Psoas muscle (tissue), 8 donors: ENCODE results near the gene MYBL2. TPM values are rescaled to one million over a fixed set of nuclear protein-coding genes. Genes with fewer than 3 reads are reported as not detected.

Experiments
- ATAC-seq, 4 donors: fragments of 200-7000 bp; cut with Tn5 transposase; one replicate each; pipeline ENCODE4 v1.9.1; 2020; ENCODE audit warnings: moderate library complexity in 3 of 4, mild to moderate bottlenecking in 2 of 4
- DNase-seq, 2 donors: peaks; one replicate each; pipeline ENCODE4 v3.0.0-alpha.2; 2020
- H3K27ac ChIP-seq: fragments of 200-600 bp; one replicate; pipeline ENCODE4 v1.8.0; 2022
- H3K27me3 ChIP-seq, 3 donors: fragments of 200-600 bp in 1 of 3; one replicate each; pipeline versions ENCODE4 v1.6.1 to v1.8.0; 2013 to 2022; ENCODE audit warnings: low read length in 2 of 3, mild to moderate bottlenecking in 2 of 3, moderate library complexity in 1 of 3; ENCODE audit not compliant: insufficient read depth in 3 of 3
- H3K36me3 ChIP-seq, 2 donors: fragments of 200-600 bp in 1 of 2; one replicate each; pipeline versions ENCODE4 v1.6.1 to v1.8.0; 2013 to 2022; ENCODE audit warnings: low read depth in 1 of 2, mild to moderate bottlenecking in 1 of 2, moderate library complexity in 1 of 2; ENCODE audit not compliant: insufficient read depth in 1 of 2
- H3K4me1 ChIP-seq: fragments of 200-600 bp; one replicate; pipeline ENCODE4 v1.8.0; 2022
- H3K4me3 ChIP-seq: fragments of 200-600 bp; one replicate; pipeline ENCODE4 v1.8.0; 2022; ENCODE audit warnings: mild to moderate bottlenecking
- H3K9me3 ChIP-seq: fragments of 200-600 bp; one replicate; pipeline ENCODE4 v1.8.0; 2022
- WGBS, 3 donors: extraction: QIAGEN DNeasy Blood & Tissue Kit; methylation state at CpG; one replicate each; pipeline versions ENCODE4 v1.1.6 to v1.1.7; 2013; 5-methylcytosine and 5-hydroxymethylcytosine counted together
- intact Hi-C, 2 donors: fragments of 100-400 bp; cut with DNase I; formaldehyde crosslinking; loops; one replicate each; pipeline versions ENCODE4 v1.11.0 to v1.14.2; 2022
- polyA plus RNA-seq, 3 donors: library from polyadenylated mRNA; stranded (reverse); fragments of 200-250 nt; gene quantifications; one replicate each; pipeline ENCODE4 v1.2.3, GENCODE V29; 2013
- total RNA-seq, 4 donors: library from RNA; stranded (reverse); fragmentation: NEBNext Ultra II Directional in 2 of 4; extraction: Animal tissue kit (Norgen Biotek cat#: 25700) in 2 of 4; gene quantifications; one replicate each; pipeline versions ENCODE4 v1.2.1 to v1.2.4, GENCODE V29; 2021 to 2023
- TF ChIP-seq, protein P1 (sequence below): fragments of 200-600 bp; IDR thresholded peaks from one replicate; pipeline ENCODE4 v1.8.0; 2022; ENCODE audit warnings: antibody characterized with exemption
- donor health status: healthy with polysubstance abuse.
- donor health status: DM: no; HTN: no; CAD: no; lungs with moderate emphysema.
- donor health status: Bipolar disorder and iron deficiency.
- donor health status: healthy.
- donor health status: DM: yes; HTN: yes; CAD: no.
- donor health status: DM: no; HTN: no; CAD: no.
- donor health status: DM: no; HTN: no; CAD: no.
- donor health status: DM: yes; HTN: yes; CAD: no.

The MYBL2 gene
- total and polyA plus RNA-seq, 7 donors: 0.05 to 0.17 (median 0.10) TPM; not detected in 4

- no peak overlapping the region for H3K4me3 ChIP-seq
- intact Hi-C loops: no loop called here
- no peaks in the 10 kb centered on the region for H3K9me3 ChIP-seq
- peaks cover 0 to 2% (median 0%) of the 10 kb centered on the region in 3 donors for H3K27me3 ChIP-seq
- no peaks in the 10 kb centered on the region for H3K36me3 ChIP-seq
- no peak for ATAC-seq
- 92 to 98% (median 96%) methylated on average over 11 to 12 of the region's 12 CpGs for WGBS, 3 donors
- H3K27ac ChIP-seq: no peak overlapping the region
- no peak for DNase-seq
- H3K4me1 ChIP-seq: no peaks in the 10 kb centered on the region
- TF ChIP-seq, protein P1, sequence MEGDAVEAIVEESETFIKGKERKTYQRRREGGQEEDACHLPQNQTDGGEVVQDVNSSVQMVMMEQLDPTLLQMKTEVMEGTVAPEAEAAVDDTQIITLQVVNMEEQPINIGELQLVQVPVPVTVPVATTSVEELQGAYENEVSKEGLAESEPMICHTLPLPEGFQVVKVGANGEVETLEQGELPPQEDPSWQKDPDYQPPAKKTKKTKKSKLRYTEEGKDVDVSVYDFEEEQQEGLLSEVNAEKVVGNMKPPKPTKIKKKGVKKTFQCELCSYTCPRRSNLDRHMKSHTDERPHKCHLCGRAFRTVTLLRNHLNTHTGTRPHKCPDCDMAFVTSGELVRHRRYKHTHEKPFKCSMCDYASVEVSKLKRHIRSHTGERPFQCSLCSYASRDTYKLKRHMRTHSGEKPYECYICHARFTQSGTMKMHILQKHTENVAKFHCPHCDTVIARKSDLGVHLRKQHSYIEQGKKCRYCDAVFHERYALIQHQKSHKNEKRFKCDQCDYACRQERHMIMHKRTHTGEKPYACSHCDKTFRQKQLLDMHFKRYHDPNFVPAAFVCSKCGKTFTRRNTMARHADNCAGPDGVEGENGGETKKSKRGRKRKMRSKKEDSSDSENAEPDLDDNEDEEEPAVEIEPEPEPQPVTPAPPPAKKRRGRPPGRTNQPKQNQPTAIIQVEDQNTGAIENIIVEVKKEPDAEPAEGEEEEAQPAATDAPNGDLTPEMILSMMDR: no peak
These were observed 50.1 kb downstream of the MYBL2 start for GRCh38 chr20:43716757-43717615.

- 95 to 100% (median 96%) methylated on average over 4 of the region's 4 CpGs for WGBS, 3 donors
- Histone ChIP-seq H3K36me3 (no peaks in the 10 kb centered on the region), H3K27ac (no peak overlapping the region)
These were observed 50.7 kb downstream of the MYBL2 start for GRCh38 chr20:43717616-43717995.

GRCh38 chr20:43720007-43720406 is 53.1 kb downstream of the MYBL2 start:
- Histone ChIP-seq H3K36me3 (no peaks in the 10 kb centered on the region), H3K4me1 (no peaks in the 10 kb centered on the region), H3K4me3 (no peak overlapping the region), H3K27me3 (peaks cover 0 to 2% (median 0%) of the 10 kb centered on the region in 3 donors), H3K9me3 (no peaks in the 10 kb centered on the region), H3K27ac (no peak overlapping the region)
- no peak for ATAC-seq
- TF ChIP-seq, protein P1: no peak
- intact Hi-C loops: no loop called here
- no peak for DNase-seq
- 81 to 88% (median 85%) methylated on average over 1 of the region's 1 CpG for WGBS, 3 donors

More at GRCh38 chr20:43717616-43717995, 50.7 kb downstream of the MYBL2 start:
- DNase-seq (no peak), ATAC-seq (no peak)
- intact Hi-C loops: no loop called here
- peaks cover 0 to 2% (median 0%) of the 10 kb centered on the region in 3 donors for H3K27me3 ChIP-seq
- no peaks in the 10 kb centered on the region for H3K4me1 ChIP-seq
- H3K4me3 ChIP-seq: no peak overlapping the region
- TF ChIP-seq, protein P1: no peak
- H3K9me3 ChIP-seq: no peaks in the 10 kb centered on the region

DNA sequence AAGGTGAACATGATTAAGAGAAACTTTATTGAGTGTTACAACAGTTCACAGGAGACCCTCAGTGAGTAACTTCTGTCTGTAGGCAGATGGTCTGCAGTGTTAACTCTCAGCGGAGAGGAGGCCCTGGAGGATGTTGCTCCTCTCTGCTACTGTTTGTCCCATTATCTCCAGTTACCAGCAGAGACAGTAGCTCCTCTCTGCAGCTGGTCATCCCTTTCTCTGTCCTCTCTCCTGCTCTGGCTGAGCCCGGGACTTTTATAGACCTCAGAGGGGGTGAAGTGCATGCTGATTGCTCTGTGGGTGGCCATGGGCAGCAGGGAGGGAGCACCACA is 54.1 kb downstream of the MYBL2 start:
- Histone ChIP-seq H3K27me3 (peaks cover 0 to 2% (median 0%) of the 10 kb centered on the region in 3 donors), H3K4me1 (no peaks in the 10 kb centered on the region), H3K9me3 (no peaks in the 10 kb centered on the region), H3K4me3 (no peak overlapping the region), H3K27ac (no peak overlapping the region), H3K36me3 (no peaks in the 10 kb centered on the region)
- WGBS, 3 donors: 0 to 12% (median 0%) methylated on average over 2 of the region's 2 CpGs
- TF ChIP-seq, protein P1: no peak
- intact Hi-C loops: no loop called here
- no peak for DNase-seq
- no peak for ATAC-seq
